CD8-positive, alpha-beta memory T cell (primary cell): ENCODE measurements around the gene PALLD. TPM values are rescaled to one million over a fixed set of nuclear protein-coding genes. Genes with fewer than 3 reads are reported as not detected.
"Not testable (repeated sequence)": the region's sequence is repeated elsewhere in the genome, so short reads cannot be mapped to it uniquely, and the experiment has no call there.

Experiments
- CTCF ChIA-PET: fragments of 350-600 bp; sonication (Branson Sonifier 250); formaldehyde crosslinking; loops from one replicate; lab custom pipeline; 2021; ENCODE audit warnings: antibody characterized with exemption; lab: Charles Lee
- POLR2A ChIA-PET: fragments of 350-600 bp; sonication (Branson Sonifier 250); formaldehyde crosslinking; loops from one replicate; lab custom pipeline; 2021; ENCODE audit warnings: antibody characterized with exemption; lab: Charles Lee
- DNase-seq, 5 donors: peaks; one replicate each; pipeline versions ENCODE4 v3.0.0 to v3.0.0-alpha.2; 2020 to 2022; ENCODE audit warnings: mixed read lengths in 1 of 5
- H3K27ac ChIP-seq: one replicate; pipeline ENCODE4 v1.7.0; 2013; ENCODE audit warnings: low read depth, mild to moderate bottlenecking, low read length, moderate library complexity
- H3K27me3 ChIP-seq: 2 replicates; pipeline ENCODE4 v1.7.0; 2013; ENCODE audit warnings: low read length, mild to moderate bottlenecking; ENCODE audit not compliant: insufficient read depth, poor library complexity, severe bottlenecking
- H3K36me3 ChIP-seq: 2 replicates; pipeline ENCODE4 v1.7.0; 2013; ENCODE audit warnings: mild to moderate bottlenecking, low read length, moderate library complexity; ENCODE audit not compliant: insufficient read depth
- H3K4me1 ChIP-seq: 2 replicates; pipeline ENCODE4 v1.7.0; 2013; ENCODE audit warnings: mild to moderate bottlenecking, low read length, moderate library complexity; ENCODE audit not compliant: insufficient read depth
- H3K4me3 ChIP-seq: 2 replicates; pipeline ENCODE4 v1.7.0; 2013; ENCODE audit warnings: mild to moderate bottlenecking, low read length
- H3K9me3 ChIP-seq: 2 replicates; pipeline ENCODE4 v1.7.0; 2013; ENCODE audit warnings: mild to moderate bottlenecking, low read length
- H3K27ac Mint-ChIP-seq, 8 donors: one replicate each; pipeline ENCODE4 v1.8.0; 2020 to 2021; ENCODE audit warnings: mixed read lengths in 8 of 8, mild to moderate bottlenecking in 6 of 8, inconsistent platforms in 3 of 8, moderate library complexity in 3 of 8
- H3K27me3 Mint-ChIP-seq, 2 donors: one replicate each; pipeline ENCODE4 v1.8.0; 2020 to 2021; ENCODE audit warnings: mixed read lengths in 2 of 2, mild to moderate bottlenecking in 1 of 2, moderate library complexity in 1 of 2
- H3K36me3 Mint-ChIP-seq, 3 donors: one replicate each; pipeline ENCODE4 v1.8.0; 2020 to 2021; ENCODE audit warnings: mixed read lengths in 3 of 3, inconsistent platforms in 1 of 3, mild to moderate bottlenecking in 1 of 3
- H3K4me1 Mint-ChIP-seq, 3 donors: one replicate each; pipeline ENCODE4 v1.8.0; 2020 to 2021; ENCODE audit warnings: mixed read lengths in 3 of 3, inconsistent platforms in 1 of 3, mild to moderate bottlenecking in 1 of 3
- H3K4me3 Mint-ChIP-seq, 7 donors: one replicate each; pipeline ENCODE4 v1.8.0; 2020 to 2021; ENCODE audit warnings: mixed read lengths in 7 of 7, mild to moderate bottlenecking in 6 of 7, moderate library complexity in 4 of 7, inconsistent platforms in 2 of 7
- H3K9me3 Mint-ChIP-seq, 5 donors: one replicate each; pipeline ENCODE4 v1.8.0; 2020 to 2022; ENCODE audit warnings: mixed read lengths in 5 of 5, mild to moderate bottlenecking in 3 of 5, moderate library complexity in 2 of 5, inconsistent platforms in 1 of 5
- polyA plus RNA-seq: library from polyadenylated mRNA; unstranded; fragments of 300-500 nt; fragmentation: Illumina TruSeq; gene quantifications from one replicate; pipeline ENCODE4 v1.2.3, GENCODE V29; 2021
- total RNA-seq, 2 experiments: library from RNA; stranded (reverse); gene quantifications; one replicate each; pipeline ENCODE4 v1.2.3, GENCODE V29; 2021

The PALLD gene
- total RNA-seq (under 1 TPM; 0.35 to 0.47 TPM), polyA plus RNA-seq (0.97 TPM)

GRCh38 chr4:168496834-168497233 is at the start of gene PALLD:
TSS of gene PALLD (plus strand) at chr4:168497052.
- no peaks in the 10 kb centered on the region for H3K9me3 ChIP-seq
- H3K27ac ChIP-seq, result no peak within 1 kb of the TSS
- no peaks in the 10 kb centered on the region for H3K27me3 ChIP-seq
- Mint-ChIP-seq H3K27ac (no peak within 1 kb of the TSS), H3K9me3 (no peaks in the 10 kb centered on the region), H3K4me3 (no peak within 1 kb of the TSS), H3K27me3 (peaks cover 12 to 53% of the 10 kb centered on the region in 2 donors), H3K36me3 (peaks cover 0 to 3% (median 1%) of the 10 kb centered on the region in 3 donors), H3K4me1 (no peaks in the 10 kb centered on the region)
- H3K4me3 ChIP-seq, result no peak within 1 kb of the TSS
- no peak for DNase-seq
- no peaks in the 10 kb centered on the region for H3K4me1 ChIP-seq
- ChIA-PET POLR2A (no interaction called here), CTCF (no interaction called here)
- no peaks in the 10 kb centered on the region for H3K36me3 ChIP-seq

DNA sequence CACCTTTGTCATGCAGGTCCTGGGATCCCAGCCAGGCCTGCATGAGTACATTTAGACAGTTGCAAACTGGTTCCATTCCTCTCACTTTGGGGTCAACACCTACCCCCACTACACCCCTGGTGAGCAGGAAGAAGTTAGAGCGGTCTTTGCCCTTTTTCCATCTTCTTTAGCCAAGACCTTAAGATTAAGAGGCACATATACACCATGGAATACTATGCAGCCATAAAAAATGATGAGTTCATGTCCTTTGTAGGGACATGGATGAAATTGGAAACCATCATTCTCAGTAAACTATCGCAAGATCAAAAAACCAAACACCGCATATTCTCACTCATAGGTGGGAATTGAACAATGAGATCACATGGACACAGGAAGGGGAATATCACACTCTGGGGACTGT is 47.8 kb upstream of the PALLD start:
- DNase-seq, CTCF ChIA-PET, POLR2A ChIA-PET: not testable (repeated sequence)

GRCh38 chr4:168449719-168450452 is 47.0 kb upstream of the PALLD start:
- peaks cover 20 to 65% (median 33%) of the 10 kb centered on the region in 3 donors for H3K36me3 Mint-ChIP-seq
- no peaks in the 10 kb centered on the region for H3K9me3 Mint-ChIP-seq

More for the DNA sequence above, 47.8 kb upstream of the PALLD start:
- not testable (repeated sequence) for H3K27me3 ChIP-seq, H3K4me1 ChIP-seq, H3K27ac Mint-ChIP-seq, H3K9me3 ChIP-seq, H3K4me3 ChIP-seq, H3K27ac ChIP-seq, H3K9me3 Mint-ChIP-seq, H3K27me3 Mint-ChIP-seq, H3K4me3 Mint-ChIP-seq
- Mint-ChIP-seq H3K4me1 (peaks cover 18 to 24% (median 20%) of the 10 kb centered on the region in 3 donors), H3K36me3 (peaks cover 16 to 57% (median 29%) of the 10 kb centered on the region in 3 donors)
- H3K36me3 ChIP-seq, result peaks cover 16% of the 10 kb centered on the region

GRCh38 chr4:168451331-168451730 is 45.5 kb upstream of the PALLD start:
- Mint-ChIP-seq H3K9me3 (no peaks in the 10 kb centered on the region), H3K36me3 (peaks cover 24 to 70% (median 39%) of the 10 kb centered on the region in 3 donors), H3K27ac (peak overlapping the region in 2 of 8 donors; percentile 2 to 18), H3K4me1 (peaks cover 18 to 24% (median 20%) of the 10 kb centered on the region in 3 donors), H3K27me3 (no peaks in the 10 kb centered on the region), H3K4me3 (no peak overlapping the region)
- Histone ChIP-seq H3K27ac (no peak overlapping the region), H3K36me3 (peaks cover 16% of the 10 kb centered on the region), H3K9me3 (no peaks in the 10 kb centered on the region), H3K4me3 (no peak overlapping the region), H3K4me1 (no peaks in the 10 kb centered on the region), H3K27me3 (no peaks in the 10 kb centered on the region)
- CTCF ChIA-PET, result no interaction called here
- DNase-seq, result no peak
- POLR2A ChIA-PET, result no interaction called here

More at GRCh38 chr4:168449719-168450452, 47.0 kb upstream of the PALLD start:
- Mint-ChIP-seq H3K27ac (peak overlapping the region in 5 of 8 donors; percentile 24 to 72 (median 58)), H3K4me1 (peaks cover 18 to 24% (median 20%) of the 10 kb centered on the region in 3 donors), H3K4me3 (no peak overlapping the region), H3K27me3 (no peaks in the 10 kb centered on the region)
- Histone ChIP-seq H3K9me3 (no peaks in the 10 kb centered on the region), H3K4me1 (no peaks in the 10 kb centered on the region), H3K27ac (no peak overlapping the region), H3K27me3 (no peaks in the 10 kb centered on the region), H3K4me3 (no peak overlapping the region), H3K36me3 (peaks cover 16% of the 10 kb centered on the region)
- ChIA-PET POLR2A (no interaction called here), CTCF (no interaction called here)
- no peak for DNase-seq

DNA sequence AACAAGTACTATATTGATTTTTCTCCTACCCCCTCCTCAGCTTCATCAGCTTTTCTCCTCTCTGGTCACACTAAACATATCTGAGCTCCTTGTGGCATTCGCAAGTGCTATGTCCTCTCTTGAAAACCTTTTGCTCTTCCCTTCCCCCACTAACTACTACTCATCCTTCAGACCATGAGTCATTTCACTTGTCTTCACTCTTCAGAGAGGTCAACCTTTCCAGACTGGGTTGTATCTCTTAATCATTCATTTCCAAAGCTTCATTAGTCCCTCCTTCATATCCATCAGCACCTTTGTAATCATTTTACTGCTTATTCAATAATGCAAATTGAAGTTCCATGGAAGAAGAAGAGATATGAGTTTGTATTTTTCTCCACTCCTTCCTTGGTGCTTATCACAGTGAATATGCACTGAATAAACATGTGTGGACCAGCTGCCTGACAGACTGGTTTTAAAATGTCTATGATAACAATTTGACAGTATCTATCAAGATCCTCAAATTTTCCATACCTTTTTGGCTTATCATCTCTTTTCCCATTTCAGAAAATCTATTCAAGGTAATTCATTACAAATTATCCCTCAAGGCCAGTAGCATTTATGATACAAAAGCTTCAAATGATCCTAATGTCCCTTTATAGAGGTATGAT is 45.0 kb upstream of the PALLD start:
- no peak overlapping the region for H3K27ac ChIP-seq
- DNase-seq, result no peak
- peaks cover 18 to 24% (median 20%) of the 10 kb centered on the region in 3 donors for H3K4me1 Mint-ChIP-seq
- no peaks in the 10 kb centered on the region for H3K27me3 ChIP-seq
- peak overlapping the region in 1 of 8 donors; percentile 2 for H3K27ac Mint-ChIP-seq
- H3K4me3 ChIP-seq, result no peak overlapping the region
- H3K27me3 Mint-ChIP-seq, result no peaks in the 10 kb centered on the region
- no peaks in the 10 kb centered on the region for H3K4me1 ChIP-seq
- peaks cover 16% of the 10 kb centered on the region for H3K36me3 ChIP-seq
- H3K9me3 Mint-ChIP-seq, result no peaks in the 10 kb centered on the region
- ChIA-PET POLR2A (no interaction called here), CTCF (no interaction called here)
- H3K4me3 Mint-ChIP-seq, result no peak overlapping the region
- no peaks in the 10 kb centered on the region for H3K9me3 ChIP-seq
- peaks cover 24 to 70% (median 39%) of the 10 kb centered on the region in 3 donors for H3K36me3 Mint-ChIP-seq

DNA sequence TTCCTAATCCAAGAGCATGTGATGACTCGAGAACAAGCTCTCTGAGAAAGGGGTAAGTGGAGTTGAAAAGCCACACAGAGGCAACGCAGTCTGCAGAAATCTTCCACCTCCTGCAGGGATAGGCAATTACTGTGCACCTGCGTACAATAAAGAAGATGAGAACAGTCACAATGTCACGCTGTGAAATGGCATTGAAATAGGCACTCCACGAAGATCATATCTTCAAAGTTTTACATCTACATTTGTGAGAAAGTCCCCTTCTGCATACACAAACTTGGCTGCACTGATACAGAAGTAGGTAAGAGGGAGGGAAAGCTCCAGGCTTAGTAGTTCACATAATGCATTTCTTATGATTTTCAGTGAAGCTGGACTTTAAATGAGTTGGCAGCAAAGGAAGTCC is 43.7 kb upstream of the PALLD start:
- no peak overlapping the region for H3K4me3 Mint-ChIP-seq
- no peaks in the 10 kb centered on the region for H3K27me3 Mint-ChIP-seq
- Histone ChIP-seq H3K27me3 (no peaks in the 10 kb centered on the region), H3K4me3 (no peak overlapping the region), H3K27ac (no peak overlapping the region), H3K4me1 (no peaks in the 10 kb centered on the region), H3K9me3 (no peaks in the 10 kb centered on the region), H3K36me3 (peaks cover 16% of the 10 kb centered on the region)
- H3K4me1 Mint-ChIP-seq, result peaks cover 18 to 24% (median 20%) of the 10 kb centered on the region in 3 donors
- peaks cover 29 to 76% (median 41%) of the 10 kb centered on the region in 3 donors for H3K36me3 Mint-ChIP-seq
- H3K27ac Mint-ChIP-seq, result peak overlapping the region in 2 of 8 donors; percentile 20 to 31
- H3K9me3 Mint-ChIP-seq, result no peaks in the 10 kb centered on the region
- DNase-seq, result no peak
- ChIA-PET CTCF (no interaction called here), POLR2A (no interaction called here)

GRCh38 chr4:168458256-168458655 is 38.6 kb upstream of the PALLD start:
- DNase-seq, H3K9me3 Mint-ChIP-seq, H3K27ac ChIP-seq, H3K27ac Mint-ChIP-seq, H3K4me1 Mint-ChIP-seq, H3K27me3 ChIP-seq, H3K4me1 ChIP-seq, H3K9me3 ChIP-seq, H3K4me3 ChIP-seq, H3K4me3 Mint-ChIP-seq, POLR2A ChIA-PET, CTCF ChIA-PET, H3K27me3 Mint-ChIP-seq: not testable (repeated sequence)
- H3K36me3 ChIP-seq, result peaks cover 12% of the 10 kb centered on the region
- H3K36me3 Mint-ChIP-seq, result peaks cover 23 to 67% (median 26%) of the 10 kb centered on the region in 3 donors

- no peak overlapping the region for H3K27ac ChIP-seq
Observed at GRCh38 chr4:168461821-168462220, 35.0 kb upstream of the PALLD start.

More at GRCh38 chr4:168461821-168462220, 35.0 kb upstream of the PALLD start:
- POLR2A ChIA-PET, result no interaction called here
- CTCF ChIA-PET, result no interaction called here
- no peak overlapping the region for H3K4me3 Mint-ChIP-seq
- no peak overlapping the region for H3K4me3 ChIP-seq
- H3K9me3 Mint-ChIP-seq, result no peaks in the 10 kb centered on the region
- peaks cover 15 to 60% (median 19%) of the 10 kb centered on the region in 3 donors for H3K36me3 Mint-ChIP-seq
- H3K36me3 ChIP-seq, result peaks cover 8% of the 10 kb centered on the region
- H3K27ac Mint-ChIP-seq, result no peak overlapping the region
- H3K4me1 ChIP-seq, result no peaks in the 10 kb centered on the region
- H3K27me3 ChIP-seq, result no peaks in the 10 kb centered on the region
- DNase-seq, result no peak
- no peaks in the 10 kb centered on the region for H3K27me3 Mint-ChIP-seq
- no peaks in the 10 kb centered on the region for H3K9me3 ChIP-seq
- peaks cover 0 to 4% (median 0%) of the 10 kb centered on the region in 3 donors for H3K4me1 Mint-ChIP-seq
